Measurements from ENCODE around the gene COMP.

The COMP gene

DNA sequence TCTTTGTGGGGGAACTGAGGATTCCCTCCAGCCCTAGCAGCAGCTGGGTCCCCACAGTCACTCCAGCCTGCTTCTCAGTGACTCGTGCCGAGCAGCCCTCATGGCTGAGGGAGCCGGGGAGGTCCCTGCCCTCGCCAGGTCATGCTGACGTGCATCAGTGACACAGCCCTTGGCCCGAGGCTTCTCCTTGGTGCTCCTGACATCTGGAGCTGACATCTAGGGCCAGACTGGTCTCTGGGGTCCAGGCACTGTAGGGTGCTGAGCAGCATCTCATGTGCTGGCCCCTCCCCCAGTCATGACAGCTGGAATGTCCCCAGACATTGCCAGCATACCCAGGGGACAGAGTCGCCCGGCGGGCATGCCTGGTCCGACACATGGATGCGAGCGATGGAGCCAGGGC, 14.4 kb downstream of the COMP start:
- no peak overlapping the region for H3K9ac ChIP-seq (ENCODE audit: low read length)
- no peaks in the 10 kb centered on the region; the same call in 1 of the 2 replicates for H3K4me1 ChIP-seq (ENCODE audit: low read length)
- TF ChIP-seq EZH2phosphoT487 (IDR thresholded peaks at IDR 0.05; ENCODE audit: low read depth) (no peak), CTCF (IDR thresholded peaks at IDR 0.05; ENCODE audit: low read depth, low read length) (no peak)
- H3K27ac ChIP-seq (ENCODE audit: low read length): no peak overlapping the region
- no peaks in the 10 kb centered on the region for H3K36me3 ChIP-seq (replicated peaks; ENCODE audit: low read depth, low read length)
- H4K20me1 ChIP-seq (ENCODE audit: insufficient read depth, low read length): no peaks in the 10 kb centered on the region
- no peak overlapping the region for H3K4me2 ChIP-seq (ENCODE audit: low read length)
- H2AFZ ChIP-seq (ENCODE audit: low read depth, low read length): no peak overlapping the region
- no peaks in the 10 kb centered on the region for H3K79me2 ChIP-seq (ENCODE audit: low read length)
- no peaks in the 10 kb centered on the region for H3K9me3 ChIP-seq (ENCODE audit: insufficient read depth, low read length)
- H3K27me3 ChIP-seq (ENCODE audit: low read depth, low read length): peaks cover 16% of the 10 kb centered on the region
- no peak overlapping the region for H3K4me3 ChIP-seq (ENCODE audit: low read length)

- H3K9me3 ChIP-seq (ENCODE audit: insufficient read depth, low read length): no peaks in the 10 kb centered on the region
- no peaks in the 10 kb centered on the region for H3K4me1 ChIP-seq (ENCODE audit: low read length)
- H3K9ac ChIP-seq (ENCODE audit: low read length): no peak overlapping the region
- H3K36me3 ChIP-seq (replicated peaks; ENCODE audit: low read depth, low read length): no peaks in the 10 kb centered on the region
- H3K27ac ChIP-seq (ENCODE audit: low read length): no peak overlapping the region
- no peak overlapping the region for H3K4me2 ChIP-seq (ENCODE audit: low read length)
- TF ChIP-seq EZH2phosphoT487 (IDR thresholded peaks at IDR 0.05; ENCODE audit: low read depth) (no peak), CTCF (IDR thresholded peaks at IDR 0.05; ENCODE audit: low read depth, low read length) (no peak)
- no peaks in the 10 kb centered on the region for H3K79me2 ChIP-seq (ENCODE audit: low read length)
- H3K4me3 ChIP-seq (ENCODE audit: low read length): no peak overlapping the region
- H2AFZ ChIP-seq (ENCODE audit: low read depth, low read length): no peak overlapping the region
- H4K20me1 ChIP-seq (ENCODE audit: insufficient read depth, low read length): 0 out of 2 replicates have a peak, but pooled peaks cover 2% of the 10 kb centered on the region
- peaks cover 16% of the 10 kb centered on the region for H3K27me3 ChIP-seq (ENCODE audit: low read depth, low read length)
These were observed 14.9 kb downstream of the COMP start for GRCh38 chr19:18776288-18776594.

DNA sequence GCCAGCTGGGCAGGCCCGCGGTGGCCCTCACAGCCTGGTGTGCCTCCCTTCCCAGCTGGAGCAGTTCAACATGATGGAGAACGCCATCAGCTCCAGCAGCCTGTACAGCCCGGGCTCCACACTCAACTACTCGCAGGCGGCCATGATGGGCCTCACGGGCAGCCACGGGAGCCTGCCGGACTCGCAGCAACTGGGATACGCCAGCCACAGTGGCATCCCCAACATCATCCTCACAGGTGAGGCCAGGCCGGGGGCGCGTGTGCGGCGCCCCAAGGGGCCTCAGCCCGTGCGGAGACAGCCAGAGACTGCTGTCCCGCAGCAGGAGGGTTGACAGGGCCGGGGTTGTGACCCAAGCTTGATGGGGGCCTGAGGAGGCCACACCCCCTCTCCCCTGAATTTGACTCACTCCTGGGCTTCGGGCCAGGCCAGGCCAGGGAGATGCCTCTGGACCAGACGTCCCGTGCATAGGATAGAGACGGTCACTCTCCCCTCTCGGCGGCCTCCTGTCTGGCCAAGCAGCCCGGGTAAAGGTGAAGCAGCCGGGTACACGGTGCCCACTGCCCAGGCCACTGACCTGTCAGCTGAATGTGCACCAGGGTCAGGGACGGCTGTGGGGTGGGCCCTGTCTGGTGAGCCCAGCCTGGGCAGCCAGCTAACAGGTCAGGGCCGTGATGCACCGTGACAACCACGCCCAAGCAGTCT, 15.4 kb downstream of the COMP start:
- Histone ChIP-seq H3K9me3 (ENCODE audit: insufficient read depth, low read length) (no peaks in the 10 kb centered on the region), H3K4me1 (ENCODE audit: low read length) (no peaks in the 10 kb centered on the region), H3K4me3 (ENCODE audit: low read length) (no peak overlapping the region), H3K36me3 (replicated peaks; ENCODE audit: low read depth, low read length) (no peaks in the 10 kb centered on the region), H4K20me1 (ENCODE audit: insufficient read depth, low read length) (0 out of 2 replicates have a peak, but pooled peaks cover 3% of the 10 kb centered on the region), H2AFZ (ENCODE audit: low read depth, low read length) (no peak overlapping the region), H3K79me2 (ENCODE audit: low read length) (no peaks in the 10 kb centered on the region), H3K27ac (ENCODE audit: low read length) (no peak overlapping the region), H3K9ac (ENCODE audit: low read length) (no peak overlapping the region), H3K27me3 (ENCODE audit: low read depth, low read length) (peaks cover 16% of the 10 kb centered on the region), H3K4me2 (ENCODE audit: low read length) (no peak overlapping the region)
- TF ChIP-seq EZH2phosphoT487 (IDR thresholded peaks at IDR 0.05; ENCODE audit: low read depth) (no peak), CTCF (IDR thresholded peaks at IDR 0.05; ENCODE audit: low read depth, low read length) (no peak)

DNA sequence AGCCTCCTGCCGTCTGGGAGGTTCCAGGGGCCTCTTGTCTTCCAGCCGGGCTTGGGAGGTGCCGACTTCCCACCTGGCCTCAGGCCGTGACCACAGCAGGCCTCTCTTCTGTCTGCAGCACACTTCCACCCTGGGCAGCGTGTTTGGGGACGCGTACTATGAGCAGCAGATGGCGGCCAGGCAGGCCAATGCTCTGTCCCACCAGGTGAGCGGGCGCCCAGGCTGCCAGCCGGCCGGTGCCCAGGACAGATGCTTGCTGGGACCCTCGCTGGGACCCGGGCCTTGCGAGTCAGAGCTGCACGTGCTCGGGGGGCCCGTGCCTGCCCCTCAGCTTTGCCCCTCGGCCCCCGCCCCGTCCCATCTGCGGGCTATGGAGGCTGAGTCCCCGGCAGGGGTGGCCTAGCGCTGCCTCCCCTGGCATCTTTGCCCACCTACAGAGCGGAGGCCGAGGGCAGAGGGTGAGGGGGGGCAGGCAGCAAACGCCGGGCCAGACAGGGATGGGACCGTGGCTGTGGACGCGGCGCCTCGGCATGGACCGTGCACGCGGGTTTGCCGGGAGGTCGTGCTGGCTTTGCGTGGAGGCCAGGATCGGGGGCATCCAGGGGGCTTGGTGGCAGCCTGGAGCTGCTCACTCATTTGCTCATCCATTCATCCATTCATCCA, 16.2 kb downstream of the COMP start:
- Histone ChIP-seq H3K4me2 (ENCODE audit: low read length) (no peak overlapping the region), H3K27me3 (ENCODE audit: low read depth, low read length) (peaks cover 21% of the 10 kb centered on the region), H3K27ac (ENCODE audit: low read length) (no peak overlapping the region), H3K9ac (ENCODE audit: low read length) (no peak overlapping the region), H3K36me3 (replicated peaks; ENCODE audit: low read depth, low read length) (no peaks in the 10 kb centered on the region), H3K79me2 (ENCODE audit: low read length) (no peaks in the 10 kb centered on the region), H4K20me1 (ENCODE audit: insufficient read depth, low read length) (0 out of 2 replicates have a peak, but pooled peaks cover 3% of the 10 kb centered on the region), H3K4me3 (ENCODE audit: low read length) (no peak overlapping the region), H3K4me1 (ENCODE audit: low read length) (no peaks in the 10 kb centered on the region), H2AFZ (ENCODE audit: low read depth, low read length) (no peak overlapping the region), H3K9me3 (ENCODE audit: insufficient read depth, low read length) (no peaks in the 10 kb centered on the region)
- no peak for TF ChIP-seq CTCF (IDR thresholded peaks at IDR 0.05; ENCODE audit: low read depth, low read length)
